AG09319 (cell line): ENCODE results near the gene SHANK2.

ENCODE experiments used
- DNase-seq: peaks from one replicate; pipeline ENCODE4 v3.0.0-alpha.2; 2010; ENCODE audit warnings: low read depth; ENCODE audit errors: extremely low read depth
- TF ChIP-seq, protein P1 (sequence below): IDR thresholded peaks from 2 replicates; pipeline ENCODE4 v1.5.1; 2011; ENCODE audit warnings: low read depth, mild to moderate bottlenecking, inconsistent platforms, low read length, moderate library complexity

The SHANK2 gene

DNA sequence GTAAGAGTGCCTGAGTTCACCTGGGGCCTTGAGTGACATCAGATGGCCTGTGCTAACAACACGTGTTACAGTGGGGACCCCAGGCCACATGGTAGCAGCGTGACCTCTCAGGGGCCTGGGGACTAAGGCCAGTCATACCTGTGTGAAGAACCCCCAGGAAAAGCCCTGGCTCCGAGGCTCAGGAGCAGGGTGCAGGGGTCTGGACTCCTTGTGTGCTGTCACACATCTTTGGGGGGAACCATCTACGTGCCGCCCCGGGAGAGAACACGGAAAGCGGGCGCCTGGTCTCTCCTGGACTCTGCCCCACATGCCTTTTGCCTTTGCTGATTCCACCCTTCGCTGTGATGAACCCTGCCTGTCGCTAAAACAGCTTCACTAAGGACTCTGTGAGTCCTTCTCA is 48.7 kb downstream of the SHANK2 start:
- no peak for DNase-seq
- TF ChIP-seq, protein P1, sequence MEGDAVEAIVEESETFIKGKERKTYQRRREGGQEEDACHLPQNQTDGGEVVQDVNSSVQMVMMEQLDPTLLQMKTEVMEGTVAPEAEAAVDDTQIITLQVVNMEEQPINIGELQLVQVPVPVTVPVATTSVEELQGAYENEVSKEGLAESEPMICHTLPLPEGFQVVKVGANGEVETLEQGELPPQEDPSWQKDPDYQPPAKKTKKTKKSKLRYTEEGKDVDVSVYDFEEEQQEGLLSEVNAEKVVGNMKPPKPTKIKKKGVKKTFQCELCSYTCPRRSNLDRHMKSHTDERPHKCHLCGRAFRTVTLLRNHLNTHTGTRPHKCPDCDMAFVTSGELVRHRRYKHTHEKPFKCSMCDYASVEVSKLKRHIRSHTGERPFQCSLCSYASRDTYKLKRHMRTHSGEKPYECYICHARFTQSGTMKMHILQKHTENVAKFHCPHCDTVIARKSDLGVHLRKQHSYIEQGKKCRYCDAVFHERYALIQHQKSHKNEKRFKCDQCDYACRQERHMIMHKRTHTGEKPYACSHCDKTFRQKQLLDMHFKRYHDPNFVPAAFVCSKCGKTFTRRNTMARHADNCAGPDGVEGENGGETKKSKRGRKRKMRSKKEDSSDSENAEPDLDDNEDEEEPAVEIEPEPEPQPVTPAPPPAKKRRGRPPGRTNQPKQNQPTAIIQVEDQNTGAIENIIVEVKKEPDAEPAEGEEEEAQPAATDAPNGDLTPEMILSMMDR = no peak

DNA sequence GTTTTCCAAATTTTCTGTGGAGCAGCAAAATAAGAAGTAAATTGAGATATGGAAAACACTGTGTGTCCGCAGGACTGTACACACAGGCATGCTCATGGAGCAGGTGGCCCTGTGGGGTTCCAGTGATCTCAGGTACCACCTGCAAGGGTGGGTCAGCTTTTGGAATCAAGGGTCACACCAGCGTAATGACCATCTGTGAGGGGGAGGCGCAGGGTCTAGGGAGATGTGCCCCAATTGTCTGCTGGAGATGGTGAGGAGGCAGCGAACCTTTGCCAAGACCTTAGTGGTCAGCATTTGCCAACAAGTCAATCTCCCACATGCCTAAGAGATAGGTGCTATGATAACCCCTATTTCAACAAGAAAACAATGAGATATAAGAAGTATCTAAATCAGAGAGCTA is 49.4 kb downstream of the SHANK2 start:
- TF ChIP-seq, protein P1 = no peak
- no peak for DNase-seq

DNA sequence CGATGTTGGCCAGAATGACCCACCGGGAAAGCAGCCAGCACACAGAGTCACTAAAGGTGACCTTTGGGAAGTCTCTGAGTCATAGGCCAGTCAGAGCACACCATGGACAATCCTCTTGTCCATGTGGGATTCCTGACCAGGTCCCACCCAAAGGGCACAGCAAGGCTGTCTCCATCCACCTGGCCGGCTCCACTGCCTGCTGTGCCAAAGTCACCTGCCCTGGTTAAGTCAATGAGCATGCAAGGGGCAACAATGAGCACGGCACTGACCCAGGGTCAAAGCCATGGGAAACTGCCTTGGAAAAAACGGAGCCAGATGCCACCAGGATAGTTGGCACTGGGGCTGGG is 49.8 kb downstream of the SHANK2 start:
- no peak for DNase-seq
- TF ChIP-seq, protein P1 = no peak
